VCaP (cell line): ENCODE data around the gene ARID1B.

Experiments used
- H3K27ac ChIP-seq: fragments of 450-650 bp; 2 replicates; pipeline ENCODE4 v1.5.1; 2017
- CTCF ChIP-seq: fragments of 450-650 bp; conservative IDR thresholded peaks from 2 replicates; pipeline ENCODE4 v1.5.1; 2017; ENCODE audit warnings: mild to moderate bottlenecking, moderate library complexity

ARID1B gene

DNA sequence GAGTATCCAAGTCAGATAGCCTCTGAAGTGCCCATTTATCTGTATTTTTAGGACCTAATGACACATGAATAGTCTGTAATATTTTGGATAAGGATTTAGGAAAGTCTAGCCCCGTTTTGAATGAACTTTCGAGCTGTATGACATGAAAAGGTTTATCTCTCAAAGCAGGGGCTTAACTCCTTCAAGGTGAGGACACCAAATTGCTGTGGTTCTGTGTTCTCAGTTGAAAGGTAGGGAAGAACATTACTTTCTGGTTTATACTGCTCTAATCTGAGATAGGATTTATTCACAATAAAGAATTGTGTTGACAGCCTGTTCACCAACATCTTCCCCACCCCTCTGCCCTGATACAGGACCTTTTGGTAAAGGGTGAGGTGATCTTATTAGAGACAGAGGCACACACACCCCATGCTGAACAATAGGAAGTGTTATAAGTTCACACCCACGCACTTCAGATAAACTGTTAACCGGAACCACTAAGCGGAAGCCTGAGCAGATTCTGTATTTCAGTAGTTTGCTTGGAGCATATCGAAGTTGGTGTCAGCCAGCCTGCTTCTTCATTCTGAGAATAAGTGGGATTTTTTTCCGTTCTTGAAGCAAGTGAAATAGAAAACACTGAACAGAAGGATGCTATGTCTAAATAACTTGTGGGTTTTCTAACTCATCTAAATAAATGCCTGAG is 322.9 kb downstream of the ARID1B start:
- no peak for TF ChIP-seq CTCF
- H3K27ac ChIP-seq, result no peak overlapping the region

DNA sequence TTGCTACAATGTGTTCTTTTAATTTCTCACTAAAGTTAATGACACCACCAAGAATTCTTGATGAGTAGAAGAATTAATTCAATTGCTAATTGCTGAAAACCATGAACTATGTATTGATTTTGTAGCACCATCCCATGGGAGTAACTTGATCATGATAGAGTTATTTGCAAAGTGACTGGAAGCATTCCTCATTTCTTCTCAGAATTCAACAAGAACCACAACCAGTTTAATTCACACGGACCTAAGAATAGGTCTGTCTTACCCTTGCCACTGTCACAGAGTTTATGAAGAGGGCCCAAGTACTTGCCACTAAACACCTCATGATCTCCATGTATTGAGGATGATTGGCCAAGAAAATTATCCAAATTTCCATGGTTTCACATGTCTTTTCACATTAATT is 324.0 kb downstream of the ARID1B start:
- no peak for TF ChIP-seq CTCF
- H3K27ac ChIP-seq, result no peak overlapping the region

- no peak overlapping the region for H3K27ac ChIP-seq
- no peak for TF ChIP-seq CTCF
These were observed 327.6 kb downstream of the ARID1B start for GRCh38 chr6:157104803-157105202.

DNA sequence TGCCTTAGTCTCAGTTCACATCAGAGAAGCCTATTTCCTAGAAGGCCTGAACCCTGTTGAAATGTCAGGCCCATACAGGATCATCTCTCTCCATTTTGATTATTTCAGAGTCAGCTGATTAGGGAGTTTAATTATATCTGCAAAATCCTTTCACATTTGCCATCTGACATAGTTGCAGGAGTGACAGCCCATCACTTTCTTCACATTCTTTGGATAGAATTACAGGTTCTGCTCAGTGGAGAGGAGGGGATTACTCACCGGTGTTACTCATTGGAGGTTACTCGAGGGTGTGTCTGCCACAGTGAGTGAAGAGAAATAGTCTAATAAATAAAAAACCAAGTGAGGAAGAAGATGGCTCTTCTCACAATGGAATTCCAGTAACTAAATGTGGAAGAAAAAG is 329.3 kb downstream of the ARID1B start:
- H3K27ac ChIP-seq, result no peak overlapping the region

DNA sequence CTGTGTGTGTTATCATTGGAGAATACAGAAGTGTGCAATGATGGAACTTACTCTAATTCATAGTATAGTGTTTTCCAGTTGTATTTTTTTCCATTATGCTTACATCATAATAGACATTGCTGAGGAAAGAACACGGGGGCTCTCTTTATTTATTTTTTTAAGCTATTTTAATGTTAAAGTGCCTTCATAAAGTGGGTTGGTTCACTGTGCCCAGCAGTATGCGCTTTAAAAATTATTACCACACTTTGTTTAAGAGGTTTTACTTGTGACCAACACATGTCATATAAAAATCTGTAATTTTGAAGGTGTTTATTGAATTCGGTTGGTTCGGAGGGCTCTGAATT is 330.4 kb downstream of the ARID1B start:
- no peak overlapping the region for H3K27ac ChIP-seq
- TF ChIP-seq CTCF, result no peak

More for the DNA sequence above, 329.3 kb downstream of the ARID1B start:
- no peak for TF ChIP-seq CTCF

DNA sequence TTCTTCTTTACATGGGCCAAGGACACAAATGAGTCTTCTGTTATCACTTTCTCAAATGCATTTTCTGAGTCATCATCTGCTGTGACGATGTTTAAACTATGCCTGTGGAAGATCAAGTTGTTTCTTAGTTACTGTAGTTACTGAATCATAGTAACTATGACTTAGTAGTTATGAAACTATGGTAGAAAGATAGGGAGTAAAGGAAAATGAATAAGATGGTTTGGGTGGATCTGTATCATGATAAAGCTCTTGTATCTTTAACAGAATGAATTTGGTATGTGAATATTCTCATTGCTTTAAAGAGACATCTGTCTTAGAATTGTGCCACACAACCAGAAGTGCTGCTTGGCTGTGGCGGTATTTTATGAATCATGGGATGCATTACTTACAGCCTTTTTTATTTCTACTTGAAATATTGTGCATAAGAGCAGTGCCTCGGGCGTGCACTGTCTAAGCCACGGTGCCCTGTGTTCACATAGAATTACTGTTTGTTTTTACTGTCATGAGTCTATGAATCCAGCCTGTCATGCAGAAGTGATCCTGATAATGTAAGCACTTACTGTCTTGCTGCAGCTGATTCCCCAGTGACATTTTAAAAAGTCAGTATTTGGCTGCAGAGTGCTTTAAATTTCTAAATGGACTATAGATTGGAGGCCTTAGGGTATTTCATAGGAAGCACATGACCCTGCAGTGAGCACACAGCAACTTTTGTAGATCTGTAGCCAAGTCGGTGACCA is 330.9 kb downstream of the ARID1B start:
- peak overlapping the region; percentile 4; the same call in 1 of the 2 replicates for H3K27ac ChIP-seq

More for the DNA sequence above, 330.9 kb downstream of the ARID1B start:
- no peak for TF ChIP-seq CTCF
